ENCODE measurements around the gene FKBP1A. TPM values are rescaled to one million over a fixed set of nuclear protein-coding genes. Genes with fewer than 3 reads are reported as not detected.

FKBP1A gene
- total and polyA plus RNA-seq, 9 donors: 64.7 to 697 (median 154) TPM

DNA sequence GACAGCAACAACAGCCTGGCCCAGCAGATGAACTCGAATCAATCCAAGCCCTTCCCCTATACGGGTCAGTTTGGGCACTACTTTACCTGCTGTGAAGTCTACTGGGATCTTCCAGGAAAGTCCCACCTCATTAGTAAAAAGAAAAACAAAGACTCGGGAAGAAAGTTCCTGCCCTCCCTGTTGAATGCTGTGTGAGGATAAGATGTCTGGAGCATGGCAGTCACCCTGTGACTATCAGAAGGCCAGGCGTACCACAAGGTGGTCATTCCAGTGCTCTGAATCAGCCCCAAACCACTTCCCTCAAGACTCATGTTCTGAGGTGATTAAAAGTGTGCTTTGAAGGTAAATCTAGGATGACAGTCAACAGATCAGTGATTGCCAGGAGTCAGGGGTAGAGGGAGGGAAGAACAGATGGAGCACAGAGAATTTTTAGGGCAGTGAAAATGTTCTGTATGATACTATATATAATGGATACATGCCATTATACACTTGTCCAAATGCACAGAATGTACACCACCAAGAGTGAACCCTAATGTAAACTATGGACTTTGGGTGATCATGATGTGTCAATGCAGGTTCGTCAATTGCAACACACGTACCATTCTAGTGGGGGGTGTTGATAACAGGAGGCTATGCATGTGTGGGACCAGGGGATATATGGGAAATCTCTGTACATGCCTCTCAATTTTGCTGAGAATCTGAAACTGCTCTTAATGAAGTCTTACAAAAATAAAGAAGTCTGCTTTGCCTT is 14.7 kb downstream of the FKBP1A start:
- intact Hi-C loops (cut with DNase I): no loop called here
- no peak overlapping the region for H3K27ac ChIP-seq
- H3K36me3 ChIP-seq: no peaks in the 10 kb centered on the region
- H3K9me3 ChIP-seq: no peaks in the 10 kb centered on the region
- no peaks in the 10 kb centered on the region for H3K27me3 ChIP-seq
- H3K4me1 ChIP-seq (ENCODE audit: insufficient read depth): peaks cover 7% of the 10 kb centered on the region
- H3K4me3 ChIP-seq: no peak overlapping the region
- TF ChIP-seq POLR2A (IDR thresholded peaks at IDR 0.05) (no peak), EP300 (IDR thresholded peaks at IDR 0.05) (no peak)
- TF ChIP-seq, protein P1, sequence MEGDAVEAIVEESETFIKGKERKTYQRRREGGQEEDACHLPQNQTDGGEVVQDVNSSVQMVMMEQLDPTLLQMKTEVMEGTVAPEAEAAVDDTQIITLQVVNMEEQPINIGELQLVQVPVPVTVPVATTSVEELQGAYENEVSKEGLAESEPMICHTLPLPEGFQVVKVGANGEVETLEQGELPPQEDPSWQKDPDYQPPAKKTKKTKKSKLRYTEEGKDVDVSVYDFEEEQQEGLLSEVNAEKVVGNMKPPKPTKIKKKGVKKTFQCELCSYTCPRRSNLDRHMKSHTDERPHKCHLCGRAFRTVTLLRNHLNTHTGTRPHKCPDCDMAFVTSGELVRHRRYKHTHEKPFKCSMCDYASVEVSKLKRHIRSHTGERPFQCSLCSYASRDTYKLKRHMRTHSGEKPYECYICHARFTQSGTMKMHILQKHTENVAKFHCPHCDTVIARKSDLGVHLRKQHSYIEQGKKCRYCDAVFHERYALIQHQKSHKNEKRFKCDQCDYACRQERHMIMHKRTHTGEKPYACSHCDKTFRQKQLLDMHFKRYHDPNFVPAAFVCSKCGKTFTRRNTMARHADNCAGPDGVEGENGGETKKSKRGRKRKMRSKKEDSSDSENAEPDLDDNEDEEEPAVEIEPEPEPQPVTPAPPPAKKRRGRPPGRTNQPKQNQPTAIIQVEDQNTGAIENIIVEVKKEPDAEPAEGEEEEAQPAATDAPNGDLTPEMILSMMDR (IDR thresholded peaks at IDR 0.05): no peak
- WGBS, 3 donors: 74 to 77% (median 75%) methylated on average over 6 of the region's 6 CpGs
- no peak for DNase-seq

DNA sequence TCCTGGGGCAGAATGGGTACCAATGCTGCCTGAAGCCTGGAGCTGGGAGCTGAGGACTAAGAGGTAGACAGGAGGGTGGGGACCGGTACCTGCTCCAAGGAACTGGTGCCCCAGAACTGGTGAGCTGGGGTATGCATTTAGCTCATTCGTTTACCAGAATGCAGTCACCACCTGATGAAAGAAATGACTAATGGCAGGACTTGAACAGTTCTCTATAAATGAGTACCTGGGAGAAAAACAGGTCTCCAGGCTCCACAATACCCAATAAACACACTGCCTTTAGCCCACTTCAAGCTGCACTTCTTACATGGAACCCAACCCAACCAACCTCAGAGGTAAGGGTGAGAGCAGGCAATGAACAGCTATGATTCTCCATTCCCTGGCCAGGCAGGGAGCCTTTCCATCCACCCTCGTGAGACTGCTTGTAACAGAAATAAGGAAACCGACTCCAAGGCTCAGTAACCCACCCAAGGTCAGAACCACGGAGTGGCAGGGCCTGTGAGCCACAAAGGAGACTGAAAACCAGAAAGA is 15.4 kb downstream of the FKBP1A start:
- 69 to 87% (median 81%) methylated on average over 5 of the region's 5 CpGs for WGBS, 3 donors
- H3K36me3 ChIP-seq: no peaks in the 10 kb centered on the region
- no peaks in the 10 kb centered on the region for H3K27me3 ChIP-seq
- intact Hi-C loops (cut with DNase I): no loop called here
- peaks cover 4% of the 10 kb centered on the region for H3K4me1 ChIP-seq (ENCODE audit: insufficient read depth)
- no peak for TF ChIP-seq EP300 (IDR thresholded peaks at IDR 0.05)
- TF ChIP-seq, protein P1 (IDR thresholded peaks at IDR 0.05): no peak
- no peak for TF ChIP-seq POLR2A (IDR thresholded peaks at IDR 0.05)
- no peaks in the 10 kb centered on the region for H3K9me3 ChIP-seq
- no peak for DNase-seq
- H3K4me3 ChIP-seq: no peak overlapping the region
- H3K27ac ChIP-seq: no peak overlapping the region

DNA sequence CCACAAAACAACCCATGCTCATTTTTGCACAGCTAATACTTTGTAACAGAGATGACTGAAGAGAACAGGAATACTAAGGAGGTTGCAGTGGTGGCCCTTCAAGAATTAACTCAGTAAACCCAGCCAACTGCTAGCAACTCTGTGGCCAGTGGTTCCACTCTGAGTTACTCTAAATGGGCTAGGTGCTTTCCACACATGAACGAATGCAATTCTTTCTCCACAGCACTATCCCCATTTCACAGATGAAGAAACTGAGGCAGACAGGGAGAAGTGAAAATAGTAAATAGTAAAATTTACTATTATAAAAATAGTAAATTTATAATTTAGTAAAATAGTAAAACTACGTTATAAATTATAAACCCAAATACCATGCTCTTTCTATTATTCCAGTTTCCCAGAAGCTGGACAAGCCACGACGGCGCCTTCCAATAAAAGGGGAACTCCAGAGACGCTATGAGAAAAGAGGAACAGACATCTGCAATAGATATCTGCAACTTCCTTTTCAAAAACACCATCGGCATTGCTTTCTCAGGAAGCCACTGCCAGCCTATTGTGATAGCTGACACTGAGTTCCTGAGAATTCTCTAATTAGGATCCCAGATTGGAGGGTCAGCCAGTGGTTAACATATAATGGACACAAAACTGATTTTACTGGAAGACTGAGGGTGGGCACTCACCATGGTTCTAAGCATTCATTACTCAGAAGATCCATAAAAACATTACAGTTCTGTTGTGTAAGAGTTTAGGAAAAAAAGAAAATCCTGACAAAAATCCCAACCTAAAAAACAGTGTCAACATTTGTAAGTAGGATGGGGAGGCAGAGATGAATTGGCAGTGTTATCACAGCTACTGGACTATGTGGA is 16.2 kb downstream of the FKBP1A start:
- no peaks in the 10 kb centered on the region for H3K9me3 ChIP-seq
- no peak overlapping the region for H3K27ac ChIP-seq
- no peak for DNase-seq
- no peak overlapping the region for H3K4me3 ChIP-seq
- WGBS, 3 donors: 81 to 83% (median 81%) methylated on average over 7 of the region's 7 CpGs
- TF ChIP-seq POLR2A (IDR thresholded peaks at IDR 0.05): no peak
- TF ChIP-seq EP300 (IDR thresholded peaks at IDR 0.05): no peak
- TF ChIP-seq, protein P1 (IDR thresholded peaks at IDR 0.05): no peak
- no peaks in the 10 kb centered on the region for H3K27me3 ChIP-seq
- H3K4me1 ChIP-seq (ENCODE audit: insufficient read depth): no peaks in the 10 kb centered on the region
- intact Hi-C loops (cut with DNase I): no loop called here
- no peaks in the 10 kb centered on the region for H3K36me3 ChIP-seq

DNA sequence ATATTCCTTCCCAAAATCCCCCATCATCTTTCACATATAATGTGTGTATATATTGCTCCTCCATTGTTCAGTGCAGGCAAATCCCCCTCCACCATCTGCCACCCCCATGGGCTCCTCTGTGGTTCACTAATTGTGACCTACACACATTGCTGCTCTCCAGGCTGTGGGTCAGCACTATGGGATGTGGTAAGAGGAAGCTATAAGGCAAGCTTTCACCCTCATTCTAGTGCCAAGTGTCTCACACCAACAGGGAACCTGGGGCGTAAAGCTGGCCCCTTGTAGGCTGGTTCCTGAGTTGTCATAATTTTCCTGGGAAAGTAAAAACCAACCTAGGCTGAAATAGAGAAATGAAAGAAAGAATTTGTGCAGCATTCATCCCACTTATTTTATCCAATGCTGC is 16.8 kb downstream of the FKBP1A start:
- Histone ChIP-seq H3K4me3 (no peak overlapping the region), H3K27me3 (no peaks in the 10 kb centered on the region), H3K9me3 (no peaks in the 10 kb centered on the region), H3K4me1 (ENCODE audit: insufficient read depth) (no peaks in the 10 kb centered on the region), H3K27ac (no peak overlapping the region), H3K36me3 (no peaks in the 10 kb centered on the region)
- DNase-seq: no peak
- no peak for TF ChIP-seq EP300 (IDR thresholded peaks at IDR 0.05)
- TF ChIP-seq, protein P1 (IDR thresholded peaks at IDR 0.05): no peak
- no peak for TF ChIP-seq POLR2A (IDR thresholded peaks at IDR 0.05)
- WGBS, 3 donors: 86 to 94% (median 87%) methylated on average over 1 of the region's 1 CpG
- intact Hi-C loops (cut with DNase I): no loop called here
